ENCODE measurements around the gene HSF2BP.
"Not testable (repeated sequence)": the region's sequence is repeated elsewhere in the genome, so short reads cannot be mapped to it uniquely, and the experiment has no call there.

Gene HSF2BP

DNA sequence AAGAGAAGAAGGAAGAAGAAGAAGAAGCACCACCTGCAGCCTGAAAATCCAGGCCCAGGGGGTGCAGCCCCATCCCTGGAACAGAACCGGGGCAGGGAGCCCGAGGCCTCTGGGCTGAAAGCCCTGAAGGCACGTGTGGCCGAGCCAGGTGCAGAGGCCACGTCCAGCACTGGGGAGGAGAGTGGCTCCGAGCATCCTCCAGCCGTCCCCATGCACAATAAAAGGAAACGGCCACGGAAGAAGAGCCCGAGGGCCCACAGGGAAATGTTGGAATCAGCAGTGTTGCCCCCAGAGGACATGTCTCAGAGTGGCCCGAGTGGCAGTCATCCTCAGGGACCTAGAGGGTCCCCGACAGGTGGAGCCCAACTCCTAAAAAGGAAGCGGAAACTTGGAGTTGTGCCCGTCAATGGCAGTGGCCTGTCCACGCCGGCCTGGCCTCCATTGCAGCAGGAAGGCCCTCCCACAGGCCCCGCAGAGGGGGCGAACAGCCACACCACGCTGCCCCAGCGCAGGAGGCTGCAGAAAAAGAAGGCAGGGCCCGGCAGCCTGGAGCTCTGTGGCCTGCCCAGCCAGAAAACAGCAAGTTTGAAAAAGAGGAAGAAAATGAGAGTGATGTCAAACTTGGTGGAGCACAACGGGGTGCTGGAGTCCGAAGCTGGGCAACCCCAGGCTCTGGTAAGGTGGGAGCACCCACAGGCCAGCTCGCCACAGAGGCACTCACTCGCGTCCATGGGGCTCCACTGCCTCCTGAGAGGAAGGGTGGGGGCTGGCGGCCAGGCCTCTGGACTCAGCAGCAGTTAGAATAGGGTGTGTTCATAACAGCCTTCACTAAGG is 28.5 kb upstream of the HSF2BP start:
- DNase-seq (ENCODE audit: low spot score), result no peak

- DNase-seq (ENCODE audit: low spot score), result no peak
Observed at GRCh38 chr21:43686811-43687565, 27.7 kb upstream of the HSF2BP start.

- DNase-seq (ENCODE audit: low spot score), result no peak
Observed at GRCh38 chr21:43684424-43684823, 25.1 kb upstream of the HSF2BP start.

DNA sequence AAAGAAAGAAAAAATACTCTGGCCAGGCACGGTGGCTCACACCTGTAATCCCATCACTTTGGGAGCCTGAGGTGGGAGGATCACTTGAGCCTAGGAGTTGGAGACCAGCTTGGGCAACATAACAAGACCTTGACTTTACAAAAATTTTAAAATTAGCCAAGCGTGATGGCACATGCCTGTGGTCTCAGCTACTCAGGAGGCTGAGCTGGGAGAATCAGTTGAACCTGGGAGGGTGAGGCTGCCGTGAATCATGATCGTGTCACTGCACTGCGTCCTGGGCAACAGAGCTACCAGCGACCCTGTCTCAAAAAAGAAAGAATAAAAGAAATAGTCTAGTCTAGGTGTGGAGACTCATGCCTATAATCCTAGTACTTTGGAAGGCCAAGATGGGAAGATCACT is 22.4 kb upstream of the HSF2BP start:
- DNase-seq (ENCODE audit: low spot score), result no peak

GRCh38 chr21:43680421-43680820 is 21.1 kb upstream of the HSF2BP start:
- not testable (repeated sequence) for DNase-seq (ENCODE audit: low spot score)

GRCh38 chr21:43679951-43680350 is 20.7 kb upstream of the HSF2BP start:
- no peak for DNase-seq (ENCODE audit: low spot score)

- DNase-seq (ENCODE audit: low spot score), result no peak
Observed at GRCh38 chr21:43676391-43676790, 17.1 kb upstream of the HSF2BP start.

- DNase-seq (ENCODE audit: low spot score), result no peak
Observed at GRCh38 chr21:43675871-43676270, 16.6 kb upstream of the HSF2BP start.

DNA sequence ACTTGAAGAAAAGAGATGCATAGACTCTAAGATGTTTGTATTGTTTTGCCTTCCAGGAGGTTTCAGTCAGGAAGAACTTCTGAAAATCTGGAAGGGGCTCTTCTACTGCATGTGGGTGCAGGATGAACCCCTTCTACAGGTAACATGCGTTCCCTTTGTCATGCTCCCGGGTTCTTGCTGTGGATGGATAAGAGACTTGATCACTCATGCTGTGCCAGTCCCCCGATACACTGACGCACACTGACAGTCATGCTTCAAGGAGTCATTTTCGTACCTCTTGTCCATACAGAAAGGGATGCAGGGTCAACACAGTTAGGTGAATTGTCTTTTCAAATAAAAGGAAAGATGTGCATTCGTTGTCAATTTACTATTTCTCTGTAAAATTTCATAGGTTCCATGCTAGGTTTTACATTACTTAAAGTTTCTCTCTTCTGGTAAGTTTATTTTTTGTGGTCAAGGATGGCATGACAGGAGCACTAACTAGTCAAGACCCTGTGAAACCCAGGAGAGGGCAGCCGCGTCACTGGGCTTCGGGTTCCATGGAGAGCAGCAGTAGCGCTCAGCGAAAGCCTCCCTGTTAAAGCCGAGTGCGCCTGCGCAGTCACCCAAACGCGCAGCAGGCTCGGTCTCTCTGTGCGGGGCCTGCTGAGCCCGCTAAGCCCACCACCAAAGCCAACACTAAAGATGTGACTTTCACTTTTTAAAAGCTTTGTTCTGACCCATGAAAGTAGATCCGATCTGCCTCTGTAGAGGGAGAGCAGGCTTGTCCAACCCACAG is 10.7 kb upstream of the HSF2BP start:
- DNase-seq (ENCODE audit: low spot score), result no peak

GRCh38 chr21:43667191-43667904 is 8.1 kb upstream of the HSF2BP start:
- DNase-seq (ENCODE audit: low spot score), result no peak

GRCh38 chr21:43665879-43666278 is 6.6 kb upstream of the HSF2BP start:
- DNase-seq (ENCODE audit: low spot score), result no peak

GRCh38 chr21:43664358-43664757 is 5.1 kb upstream of the HSF2BP start:
- DNase-seq (ENCODE audit: low spot score), result no peak

DNA sequence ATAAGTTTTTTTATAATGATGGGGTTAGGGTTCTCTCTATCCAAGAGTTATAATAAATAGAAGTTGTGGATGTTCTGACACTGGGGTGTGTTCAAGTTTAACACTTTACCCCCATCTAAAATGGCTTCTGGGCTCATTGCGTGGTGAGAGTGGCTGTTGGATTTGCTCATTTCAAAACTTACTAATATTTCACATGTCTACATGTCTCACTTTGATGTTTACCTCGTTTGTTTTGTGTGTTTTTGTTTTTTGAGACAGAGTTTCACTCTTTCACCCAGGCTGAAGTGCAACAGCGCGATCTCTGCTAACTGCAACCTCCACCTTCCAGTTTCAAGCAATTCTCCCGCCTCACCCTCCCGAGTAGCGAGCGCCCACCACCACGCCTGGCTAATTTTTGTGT is 3.7 kb upstream of the HSF2BP start:
- DNase-seq (ENCODE audit: low spot score), result no peak

DNA sequence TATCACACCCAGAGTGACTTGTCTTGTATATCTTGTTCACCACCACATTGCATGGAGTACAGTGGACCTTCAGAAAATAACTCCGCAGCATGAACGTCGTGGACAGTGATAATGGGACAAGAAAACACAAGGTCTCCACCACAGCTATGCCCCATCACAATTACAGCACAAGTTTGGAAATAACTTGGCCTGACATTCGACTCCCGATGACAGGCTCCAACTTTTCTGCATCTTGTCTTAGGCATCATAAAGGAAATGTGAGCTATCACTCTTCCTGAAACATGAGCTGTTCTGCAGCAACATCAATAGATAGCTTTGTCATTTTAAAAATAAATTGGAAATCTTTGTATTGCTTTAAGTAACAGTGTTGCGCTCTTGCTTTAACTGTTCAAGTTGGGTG is 3.0 kb upstream of the HSF2BP start:
- no peak for DNase-seq (ENCODE audit: low spot score)

DNA sequence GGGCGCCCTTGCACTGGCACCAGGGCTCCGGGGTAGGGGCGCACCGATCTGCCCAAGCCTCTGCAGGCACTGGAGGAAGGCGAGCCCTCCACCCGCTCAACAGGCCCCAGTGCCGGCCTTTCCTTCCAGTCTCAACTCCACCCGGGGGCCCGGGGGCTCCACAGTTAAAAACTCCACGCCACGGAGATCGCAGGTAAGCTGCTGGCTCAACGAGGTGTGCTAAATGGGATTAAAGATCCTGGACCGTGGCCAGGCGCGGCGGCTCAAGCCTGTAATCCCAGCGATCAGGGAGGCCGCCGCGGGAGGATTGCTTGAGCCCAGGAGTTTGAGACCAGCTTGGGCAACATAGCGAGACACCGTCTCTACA is 536 bp downstream of the HSF2BP start:
- DNase-seq (ENCODE audit: low spot score), result no peak

- DNase-seq (ENCODE audit: low spot score), result no peak
Observed at GRCh38 chr21:43658088-43658741, 1.1 kb downstream of the HSF2BP start.

GRCh38 chr21:43657355-43658087 is 1.8 kb downstream of the HSF2BP start:
- no peak for DNase-seq (ENCODE audit: low spot score)

GRCh38 chr21:43654806-43655489 is 4.3 kb downstream of the HSF2BP start:
- no peak for DNase-seq (ENCODE audit: low spot score)

DNA sequence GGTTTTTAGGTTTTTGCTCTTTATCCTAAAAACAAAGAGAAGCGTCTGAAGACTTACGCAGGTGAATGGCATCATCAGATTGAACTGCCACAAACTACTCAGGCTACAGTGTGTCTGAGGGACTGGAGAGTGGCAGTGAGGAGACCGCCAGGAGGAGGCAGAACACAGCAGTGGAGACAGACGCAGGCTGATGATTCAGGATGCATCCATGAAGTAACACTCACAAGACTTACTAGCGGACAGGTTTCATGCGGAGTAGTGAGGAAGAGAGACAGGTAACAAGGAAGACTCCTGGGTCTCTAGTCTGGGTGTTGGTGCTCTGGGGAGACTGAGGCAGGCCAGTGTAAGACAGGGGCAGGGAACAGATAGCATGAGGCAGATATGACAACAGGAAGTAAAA is 5.7 kb downstream of the HSF2BP start:
- DNase-seq (ENCODE audit: low spot score), result no peak

- DNase-seq (ENCODE audit: low spot score), result no peak
Observed at GRCh38 chr21:43652616-43653015, 6.7 kb downstream of the HSF2BP start.
